ENCODE results near the gene FARS2. TPM values are rescaled to one million over a fixed set of nuclear protein-coding genes. Genes with fewer than 3 reads are reported as not detected.

FARS2 gene
- total and polyA plus RNA-seq, 11 donors = 11.4 to 24.6 (median 20.5) TPM

DNA sequence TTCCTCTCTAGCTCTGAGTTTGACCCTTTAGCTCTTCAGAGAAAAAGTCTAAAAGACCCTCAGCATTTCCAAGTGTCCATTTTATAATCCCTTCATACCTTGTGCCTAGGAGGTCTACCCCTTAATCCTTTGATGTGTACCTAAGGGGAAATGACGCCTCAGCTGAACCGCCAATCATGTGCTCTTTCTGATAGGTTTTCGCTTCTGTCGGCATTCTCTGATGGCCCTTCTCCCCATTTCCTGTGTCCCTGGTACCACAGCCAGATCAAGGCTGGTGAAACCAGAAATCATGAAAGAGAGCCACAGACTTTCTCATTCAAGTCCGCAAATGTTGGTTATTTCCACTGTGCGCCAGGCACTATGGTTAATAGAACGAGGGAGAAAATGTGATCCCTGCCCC is 333.9 kb downstream of the FARS2 start:
- no peaks in the 10 kb centered on the region for H3K36me3 ChIP-seq
- no peaks in the 10 kb centered on the region for H3K27me3 ChIP-seq
- TF ChIP-seq, protein P1, sequence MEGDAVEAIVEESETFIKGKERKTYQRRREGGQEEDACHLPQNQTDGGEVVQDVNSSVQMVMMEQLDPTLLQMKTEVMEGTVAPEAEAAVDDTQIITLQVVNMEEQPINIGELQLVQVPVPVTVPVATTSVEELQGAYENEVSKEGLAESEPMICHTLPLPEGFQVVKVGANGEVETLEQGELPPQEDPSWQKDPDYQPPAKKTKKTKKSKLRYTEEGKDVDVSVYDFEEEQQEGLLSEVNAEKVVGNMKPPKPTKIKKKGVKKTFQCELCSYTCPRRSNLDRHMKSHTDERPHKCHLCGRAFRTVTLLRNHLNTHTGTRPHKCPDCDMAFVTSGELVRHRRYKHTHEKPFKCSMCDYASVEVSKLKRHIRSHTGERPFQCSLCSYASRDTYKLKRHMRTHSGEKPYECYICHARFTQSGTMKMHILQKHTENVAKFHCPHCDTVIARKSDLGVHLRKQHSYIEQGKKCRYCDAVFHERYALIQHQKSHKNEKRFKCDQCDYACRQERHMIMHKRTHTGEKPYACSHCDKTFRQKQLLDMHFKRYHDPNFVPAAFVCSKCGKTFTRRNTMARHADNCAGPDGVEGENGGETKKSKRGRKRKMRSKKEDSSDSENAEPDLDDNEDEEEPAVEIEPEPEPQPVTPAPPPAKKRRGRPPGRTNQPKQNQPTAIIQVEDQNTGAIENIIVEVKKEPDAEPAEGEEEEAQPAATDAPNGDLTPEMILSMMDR (IDR thresholded peaks at IDR 0.05) = no peak
- no peak for TF ChIP-seq POLR2A (IDR thresholded peaks at IDR 0.05)
- 94 to 97% (median 97%) methylated on average over 7 of the region's 7 CpGs for WGBS, 4 donors
- intact Hi-C loops (cut with DNase I) = no loop called here
- no peak overlapping the region for H3K27ac ChIP-seq
- no peaks in the 10 kb centered on the region for H3K9me3 ChIP-seq
- ATAC-seq (no peak), DNase-seq (no peak)
- no peak overlapping the region for H3K4me3 ChIP-seq
- peaks cover 0 to 4% (median 0%) of the 10 kb centered on the region in 12 donors for H3K4me1 ChIP-seq

DNA sequence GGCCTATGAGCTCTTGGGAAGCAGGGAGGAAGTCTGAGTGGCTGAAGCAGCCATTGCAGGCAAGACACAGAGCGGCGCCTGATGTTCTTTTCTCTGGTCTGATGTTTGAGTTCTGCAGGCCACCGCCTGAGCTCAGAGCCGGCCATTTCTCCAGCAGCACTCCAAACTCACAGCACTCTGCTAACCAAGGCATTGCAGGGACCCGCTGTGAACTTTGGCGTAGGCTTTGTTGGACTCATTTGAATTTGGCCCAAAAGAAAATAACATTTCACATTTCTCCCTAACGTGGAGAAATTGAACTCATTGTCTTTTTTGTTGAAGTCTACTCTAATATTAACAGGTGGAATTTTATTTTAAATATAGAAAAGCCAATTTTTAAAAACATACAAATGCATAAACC is 336.1 kb downstream of the FARS2 start:
- Histone ChIP-seq H3K36me3 (no peaks in the 10 kb centered on the region), H3K27ac (no peak overlapping the region), H3K27me3 (no peaks in the 10 kb centered on the region), H3K9me3 (no peaks in the 10 kb centered on the region), H3K4me3 (no peak overlapping the region), H3K4me1 (no peaks in the 10 kb centered on the region)
- WGBS, 4 donors = 93 to 95% (median 94%) methylated on average over 7 of the region's 7 CpGs
- intact Hi-C loops (cut with DNase I) = no loop called here
- DNase-seq (no peak), ATAC-seq (no peak)
- TF ChIP-seq, protein P1 (IDR thresholded peaks at IDR 0.05) = no peak
- no peak for TF ChIP-seq POLR2A (IDR thresholded peaks at IDR 0.05)

DNA sequence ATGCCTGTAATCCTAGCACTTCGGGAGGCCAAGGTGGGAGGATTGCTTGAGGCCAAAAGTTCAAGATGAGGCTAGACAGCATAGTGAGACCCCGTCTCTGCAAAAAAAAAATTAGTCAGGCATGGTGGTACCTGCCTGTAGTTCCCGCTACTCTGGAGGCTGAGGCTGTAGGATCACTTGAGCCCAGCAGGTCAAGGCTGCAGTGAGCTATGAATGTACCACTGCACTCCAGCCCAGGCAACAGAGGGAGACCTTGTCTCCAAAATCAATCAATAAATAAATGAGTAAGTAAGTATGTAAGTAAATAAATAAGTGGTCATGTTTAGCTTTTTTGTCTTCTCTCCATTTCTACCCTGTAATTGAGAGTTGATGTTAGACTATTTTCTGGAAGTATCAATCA is 336.8 kb downstream of the FARS2 start:
- Histone ChIP-seq H3K27ac (no peak overlapping the region), H3K36me3 (no peaks in the 10 kb centered on the region), H3K27me3 (no peaks in the 10 kb centered on the region), H3K4me3 (no peak overlapping the region), H3K9me3 (no peaks in the 10 kb centered on the region), H3K4me1 (no peaks in the 10 kb centered on the region)
- no peak for TF ChIP-seq POLR2A (IDR thresholded peaks at IDR 0.05)
- TF ChIP-seq, protein P1 (IDR thresholded peaks at IDR 0.05) = no peak
- intact Hi-C loops (cut with DNase I) = no loop called here
- 97 to 100% (median 97%) methylated on average over 3 of the region's 3 CpGs for WGBS, 4 donors
- DNase-seq (no peak), ATAC-seq (no peak)

DNA sequence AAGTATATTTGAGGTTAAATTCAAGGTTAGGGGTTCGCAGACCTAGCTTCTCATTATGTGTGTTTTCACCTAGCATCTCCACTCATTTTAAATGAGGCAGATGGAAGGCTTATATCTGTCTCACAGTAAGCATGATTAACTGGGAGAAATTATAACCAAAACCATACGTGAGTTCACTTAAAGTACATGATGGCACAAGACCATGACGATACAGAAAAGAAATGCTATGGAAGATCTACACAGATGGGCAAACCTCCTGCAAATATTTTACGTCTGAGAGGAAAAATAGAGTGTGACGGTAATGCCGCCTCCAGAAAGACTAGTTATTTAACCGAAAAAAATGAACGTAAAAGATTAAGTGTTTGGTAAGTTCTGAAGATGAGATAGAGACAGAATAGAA is 337.8 kb downstream of the FARS2 start:
- no peak for DNase-seq
- ATAC-seq = no peak
- WGBS, 4 donors = 85 to 97% (median 93%) methylated on average over 8 of the region's 8 CpGs
- intact Hi-C loops (cut with DNase I) = no loop called here
- Histone ChIP-seq H3K36me3 (no peaks in the 10 kb centered on the region), H3K4me3 (no peak overlapping the region), H3K4me1 (no peaks in the 10 kb centered on the region), H3K9me3 (no peaks in the 10 kb centered on the region), H3K27ac (no peak overlapping the region), H3K27me3 (no peaks in the 10 kb centered on the region)
- TF ChIP-seq, protein P1 (IDR thresholded peaks at IDR 0.05) = no peak
- no peak for TF ChIP-seq POLR2A (IDR thresholded peaks at IDR 0.05)
